ENCODE results near the gene ANGPT4. TPM values are rescaled to one million over a fixed set of nuclear protein-coding genes. Genes with fewer than 3 reads are reported as not detected.

Gene ANGPT4
- total and polyA plus RNA-seq, 2 of the 13 experiments (the other 11 are each of a cell fraction or from before 2014, with no cell fraction given): not detected

GRCh38 chr20:833450-834150 lies 82.5 kb downstream of the ANGPT4 start, which contains the start of gene FAM110A (continued):
- TF ChIP-seq ZNF121 (CRISPR knock-in tag; IDR thresholded peaks at IDR 0.05) (no peak), SATB2 (CRISPR knock-in tag; IDR thresholded peaks at IDR 0.05) (no peak), GMEB2 (CRISPR knock-in tag; IDR thresholded peaks at IDR 0.05; ENCODE audit: low read depth) (no peak), ZNF441 (CRISPR knock-in tag; IDR thresholded peaks at IDR 0.05; ENCODE audit: borderline replicate concordance) (peak; percentile 70; the same call in 1 of the 2 replicates), ZNF512 (CRISPR knock-in tag; IDR thresholded peaks at IDR 0.05) (no peak), ZFP41 (CRISPR knock-in tag; IDR thresholded peaks at IDR 0.05; ENCODE audit: borderline replicate concordance) (no peak), ZSCAN9 (CRISPR knock-in tag; IDR thresholded peaks at IDR 0.05; ENCODE audit: borderline replicate concordance) (peak; percentile 49; the same call in 1 of the 2 replicates), SAP130 (CRISPR knock-in tag; IDR thresholded peaks at IDR 0.05; ENCODE audit: low read depth) (peak; percentile 98), ZNF740 (CRISPR knock-in tag; IDR thresholded peaks at IDR 0.05) (no peak), JUNB (CRISPR knock-in tag; IDR thresholded peaks at IDR 0.05; ENCODE audit: borderline replicate concordance) (no peak), ZNF33A (CRISPR knock-in tag; IDR thresholded peaks at IDR 0.05; ENCODE audit: borderline replicate concordance) (no peak), FOXP4 (CRISPR knock-in tag; IDR thresholded peaks at IDR 0.05) (peak; percentile 41), ZNF781 (CRISPR knock-in tag; IDR thresholded peaks at IDR 0.05; ENCODE audit: borderline replicate concordance, not compliant biosample characterization) (peak; percentile 83), HMG20A (CRISPR knock-in tag; IDR thresholded peaks at IDR 0.05; ENCODE audit: borderline replicate concordance) (no peak), ZNF350 (CRISPR knock-in tag; IDR thresholded peaks at IDR 0.05; ENCODE audit: borderline replicate concordance, low read depth) (peak; percentile 86; the same call in 1 of the 2 replicates), ZNF552 (CRISPR knock-in tag; IDR thresholded peaks at IDR 0.05; ENCODE audit: borderline replicate concordance) (peak; percentile 21; the same call in 1 of the 2 replicates), KLF11 (CRISPR knock-in tag; IDR thresholded peaks at IDR 0.05) (no peak; the same call in 1 of the 2 replicates), ZNF343 (CRISPR knock-in tag; IDR thresholded peaks at IDR 0.05) (peak; percentile 95; the same call in 1 of the 2 replicates), ATM (IDR thresholded peaks at IDR 0.05; ENCODE audit: borderline replicate concordance) (no peak)
- TF ChIP-seq, protein P1, sequence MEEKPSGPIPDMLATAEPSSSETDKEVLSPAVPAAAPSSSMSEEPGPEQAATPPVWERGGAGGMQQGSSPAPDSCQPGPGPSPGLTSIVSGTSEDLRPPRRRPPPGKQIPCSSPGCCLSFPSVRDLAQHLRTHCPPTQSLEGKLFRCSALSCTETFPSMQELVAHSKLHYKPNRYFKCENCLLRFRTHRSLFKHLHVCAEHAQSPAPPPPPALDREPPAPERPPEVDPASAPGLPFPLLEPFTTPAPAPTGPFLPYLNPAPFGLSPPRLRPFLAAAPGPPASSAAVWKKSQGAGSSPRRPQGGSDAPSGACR (CRISPR knock-in tag; IDR thresholded peaks at IDR 0.05): peak; percentile 40; the same call in 1 of the 2 replicates
- TF ChIP-seq, protein P2, sequence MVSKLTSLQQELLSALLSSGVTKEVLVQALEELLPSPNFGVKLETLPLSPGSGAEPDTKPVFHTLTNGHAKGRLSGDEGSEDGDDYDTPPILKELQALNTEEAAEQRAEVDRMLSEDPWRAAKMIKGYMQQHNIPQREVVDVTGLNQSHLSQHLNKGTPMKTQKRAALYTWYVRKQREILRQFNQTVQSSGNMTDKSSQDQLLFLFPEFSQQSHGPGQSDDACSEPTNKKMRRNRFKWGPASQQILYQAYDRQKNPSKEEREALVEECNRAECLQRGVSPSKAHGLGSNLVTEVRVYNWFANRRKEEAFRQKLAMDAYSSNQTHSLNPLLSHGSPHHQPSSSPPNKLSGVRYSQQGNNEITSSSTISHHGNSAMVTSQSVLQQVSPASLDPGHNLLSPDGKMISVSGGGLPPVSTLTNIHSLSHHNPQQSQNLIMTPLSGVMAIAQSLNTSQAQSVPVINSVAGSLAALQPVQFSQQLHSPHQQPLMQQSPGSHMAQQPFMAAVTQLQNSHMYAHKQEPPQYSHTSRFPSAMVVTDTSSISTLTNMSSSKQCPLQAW (CRISPR knock-in tag; IDR thresholded peaks at IDR 0.05): peak; percentile 85
